ENCODE results near the gene STRN. TPM values are rescaled to one million over a fixed set of nuclear protein-coding genes. Genes with fewer than 3 reads are reported as not detected.

The STRN gene
- total and polyA plus RNA-seq, 2 of the 13 experiments (the other 11 are each of a cell fraction or from before 2014, with no cell fraction given), result 10.4 to 19.3 TPM

GRCh38 chr2:36982467-36982866, 16.1 kb upstream of the STRN start (continued):
- TF ChIP-seq DMTF1 (CRISPR knock-in tag; IDR thresholded peaks at IDR 0.05) (no peak), KDM2A (CRISPR knock-in tag; IDR thresholded peaks at IDR 0.05; ENCODE audit: borderline replicate concordance, low read depth) (no peak), SP2 (CRISPR knock-in tag; IDR thresholded peaks at IDR 0.05) (no peak), GTF3A (CRISPR knock-in tag; conservative IDR thresholded peaks at IDR 0.05) (no peak), ZNF747 (CRISPR knock-in tag; IDR thresholded peaks at IDR 0.05; ENCODE audit: borderline replicate concordance) (no peak), MAX (IDR thresholded peaks at IDR 0.05) (no peak)

GRCh38 chr2:36981911-36982310, 15.6 kb upstream of the STRN start:
- in situ Hi-C loops (cut with HindIII; ENCODE audit: extremely low pct_ligation_motif_present, low pct_unique_long_range_greater_than_20kb), result no loop called here
- FAIRE-seq, result no peak
- CTCF ChIA-PET (ENCODE audit: low intra/inter-chr PET ratio, low total read pairs), result no interaction called here

More at GRCh38 chr2:36981911-36982310, 15.6 kb upstream of the STRN start:
- no peak overlapping the region for H3K9ac ChIP-seq (ENCODE audit: insufficient read depth, low read depth, low read length)
- H4K20me1 ChIP-seq (ENCODE audit: insufficient read depth, low read length), result no peaks in the 10 kb centered on the region
- ATAC-seq (no peak), DNase-seq (ENCODE audit: low spot score) (no peak)
- H3K27ac ChIP-seq (ENCODE audit: extremely low read length, insufficient read depth, low read length), result no peak overlapping the region
- 93% methylated on average over 2 of the region's 2 CpGs for WGBS (ENCODE audit: low lambda C conversion rate)
- no peak overlapping the region for H3K4me3 ChIP-seq (replicated peaks in 1 of 3; ENCODE audit: insufficient read depth in 1 of 3, low read depth in 2 of 3, low read length in 3 of 3)
- no peak for TF ChIP-seq RBM22 (optimal IDR thresholded peaks at IDR 0.05; ENCODE audit: low read length)
- no peak for TF ChIP-seq ZNF713 (CRISPR knock-in tag; IDR thresholded peaks at IDR 0.05)
- no peak for TF ChIP-seq ZMYM4 (CRISPR knock-in tag; IDR thresholded peaks at IDR 0.05)
- no peak for TF ChIP-seq ZNF597 (CRISPR knock-in tag; IDR thresholded peaks at IDR 0.05)
- no peak for TF ChIP-seq ZBTB44 (CRISPR knock-in tag; IDR thresholded peaks at IDR 0.05)
- TF ChIP-seq ZNF280B (CRISPR knock-in tag; IDR thresholded peaks at IDR 0.05; ENCODE audit: borderline replicate concordance), result no peak
- no peak for TF ChIP-seq ZBTB37 (CRISPR knock-in tag; IDR thresholded peaks at IDR 0.05)
- H3K4me1 ChIP-seq (ENCODE audit: insufficient read depth, low read length), result peaks cover 2% of the 10 kb centered on the region; the same call in 1 of the 2 replicates
- H3K4me2 ChIP-seq (ENCODE audit: low read depth, low read length), result no peak overlapping the region
- peaks cover 0 to 2% of the 10 kb centered on the region in 2 experiments; a peak in 2 of 5 replicates for H3K36me3 ChIP-seq (replicated peaks in 1 of 2; ENCODE audit: control insufficient read depth in 1 of 2, insufficient read depth in 2 of 2, low read length in 2 of 2)
- no peak overlapping the region for H2AFZ ChIP-seq (ENCODE audit: low read length)
- H3K27me3 ChIP-seq (ENCODE audit: control insufficient read depth in 1 of 2, insufficient read depth in 2 of 2, low read length in 2 of 2), result no peaks in the 10 kb centered on the region
- no peaks in the 10 kb centered on the region for H3K79me2 ChIP-seq (ENCODE audit: insufficient read depth, low read length)
- POLR2A ChIA-PET, result no interaction called here
- BruUV-seq (replicated peaks), result no TSS peak
- intact Hi-C loops (cut with micrococcal nuclease; ENCODE audit: unreplicated experiment), result no loop called here
- H3K9me3 ChIP-seq (ENCODE audit: low read length), result no peaks in the 10 kb centered on the region
